NB4 (cell line): ENCODE data around the gene EFNA2.

ENCODE experiments used
- DNase-seq: peaks from one replicate; pipeline ENCODE4 v3.0.0; 2010; ENCODE audit warnings: low read depth
- H3K4me3 ChIP-seq: one replicate; pipeline ENCODE4 v1.5.1; 2011; ENCODE audit warnings: mild to moderate bottlenecking, low read depth, low read length, moderate library complexity
- MYC ChIP-seq: IDR thresholded peaks from 2 replicates; pipeline ENCODE4 v1.6.1; 2011; ENCODE audit warnings: low read depth, low read length
- POLR2A ChIP-seq: IDR thresholded peaks from 2 replicates; pipeline ENCODE4 v1.6.1; 2011; ENCODE audit warnings: mild to moderate bottlenecking; ENCODE audit not compliant: insufficient read length; ENCODE audit errors: extremely low read depth
- TF ChIP-seq, protein P1 (sequence below): IDR thresholded peaks from 2 replicates; pipeline ENCODE4 v1.6.1; 2011; ENCODE audit warnings: low read depth, low read length
- TF ChIP-seq, protein P2 (sequence below): IDR thresholded peaks from one replicate; pipeline ENCODE4 v1.5.1; 2012; ENCODE audit warnings: low read depth, low read length

The EFNA2 gene

GRCh38 chr19:1294688-1295087, 9.0 kb downstream of the EFNA2 start:
- no peak for TF ChIP-seq MYC
- TF ChIP-seq POLR2A = no peak
- TF ChIP-seq, protein P1, sequence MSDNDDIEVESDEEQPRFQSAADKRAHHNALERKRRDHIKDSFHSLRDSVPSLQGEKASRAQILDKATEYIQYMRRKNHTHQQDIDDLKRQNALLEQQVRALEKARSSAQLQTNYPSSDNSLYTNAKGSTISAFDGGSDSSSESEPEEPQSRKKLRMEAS = no peak
- TF ChIP-seq, protein P2, sequence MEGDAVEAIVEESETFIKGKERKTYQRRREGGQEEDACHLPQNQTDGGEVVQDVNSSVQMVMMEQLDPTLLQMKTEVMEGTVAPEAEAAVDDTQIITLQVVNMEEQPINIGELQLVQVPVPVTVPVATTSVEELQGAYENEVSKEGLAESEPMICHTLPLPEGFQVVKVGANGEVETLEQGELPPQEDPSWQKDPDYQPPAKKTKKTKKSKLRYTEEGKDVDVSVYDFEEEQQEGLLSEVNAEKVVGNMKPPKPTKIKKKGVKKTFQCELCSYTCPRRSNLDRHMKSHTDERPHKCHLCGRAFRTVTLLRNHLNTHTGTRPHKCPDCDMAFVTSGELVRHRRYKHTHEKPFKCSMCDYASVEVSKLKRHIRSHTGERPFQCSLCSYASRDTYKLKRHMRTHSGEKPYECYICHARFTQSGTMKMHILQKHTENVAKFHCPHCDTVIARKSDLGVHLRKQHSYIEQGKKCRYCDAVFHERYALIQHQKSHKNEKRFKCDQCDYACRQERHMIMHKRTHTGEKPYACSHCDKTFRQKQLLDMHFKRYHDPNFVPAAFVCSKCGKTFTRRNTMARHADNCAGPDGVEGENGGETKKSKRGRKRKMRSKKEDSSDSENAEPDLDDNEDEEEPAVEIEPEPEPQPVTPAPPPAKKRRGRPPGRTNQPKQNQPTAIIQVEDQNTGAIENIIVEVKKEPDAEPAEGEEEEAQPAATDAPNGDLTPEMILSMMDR = no peak
- DNase-seq = no peak
- H3K4me3 ChIP-seq = no peak overlapping the region

- H3K4me3 ChIP-seq = no peak overlapping the region
- TF ChIP-seq, protein P1 = no peak
- TF ChIP-seq MYC = no peak
- TF ChIP-seq, protein P2 = no peak
- TF ChIP-seq POLR2A = no peak
- no peak for DNase-seq
These were observed 9.7 kb downstream of the EFNA2 start for GRCh38 chr19:1295169-1296012.

- DNase-seq = no peak
- TF ChIP-seq, protein P2 = no peak
- TF ChIP-seq, protein P1 = no peak
- TF ChIP-seq POLR2A (no peak), MYC (no peak)
- H3K4me3 ChIP-seq = no peak overlapping the region
These were observed 10.4 kb downstream of the EFNA2 start for GRCh38 chr19:1296078-1296477.

DNA sequence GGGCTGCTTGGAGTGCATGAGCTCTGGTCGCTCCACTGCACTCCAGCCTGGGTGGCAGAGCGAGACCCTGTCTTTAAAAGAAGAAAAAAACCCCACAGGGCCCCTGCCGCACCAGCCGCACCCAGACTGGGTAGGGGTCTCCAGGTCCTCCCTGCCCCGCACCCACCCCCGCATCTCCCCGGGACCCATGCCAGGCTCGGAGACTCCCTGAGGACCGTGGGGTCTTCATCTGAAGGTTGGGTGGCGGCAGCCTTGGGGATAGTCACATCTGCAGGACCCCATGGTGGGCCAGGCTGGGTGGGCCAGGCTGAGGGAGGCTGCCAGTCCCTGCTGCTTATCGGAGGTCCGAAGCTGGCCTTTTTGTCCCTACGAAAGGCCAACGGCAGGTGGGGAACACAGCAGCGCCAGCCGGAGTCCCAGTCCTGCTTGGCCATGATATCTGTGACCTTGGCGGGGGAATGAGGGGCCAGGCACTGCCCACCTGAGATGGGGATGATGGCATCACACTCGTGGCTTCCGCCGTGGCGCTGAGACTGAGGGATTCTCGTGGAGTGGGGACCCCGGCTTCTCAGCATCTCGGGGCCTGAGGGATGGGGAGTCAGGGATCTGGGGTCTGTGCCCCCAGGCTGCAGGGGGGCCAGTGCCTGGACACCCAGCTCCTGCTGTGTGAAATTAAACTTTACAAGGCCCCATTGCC, 11.1 kb downstream of the EFNA2 start:
- H3K4me3 ChIP-seq = no peak overlapping the region
- DNase-seq = no peak
- no peak for TF ChIP-seq POLR2A
- TF ChIP-seq MYC = no peak
- TF ChIP-seq, protein P2 = no peak
- TF ChIP-seq, protein P1 = no peak

DNA sequence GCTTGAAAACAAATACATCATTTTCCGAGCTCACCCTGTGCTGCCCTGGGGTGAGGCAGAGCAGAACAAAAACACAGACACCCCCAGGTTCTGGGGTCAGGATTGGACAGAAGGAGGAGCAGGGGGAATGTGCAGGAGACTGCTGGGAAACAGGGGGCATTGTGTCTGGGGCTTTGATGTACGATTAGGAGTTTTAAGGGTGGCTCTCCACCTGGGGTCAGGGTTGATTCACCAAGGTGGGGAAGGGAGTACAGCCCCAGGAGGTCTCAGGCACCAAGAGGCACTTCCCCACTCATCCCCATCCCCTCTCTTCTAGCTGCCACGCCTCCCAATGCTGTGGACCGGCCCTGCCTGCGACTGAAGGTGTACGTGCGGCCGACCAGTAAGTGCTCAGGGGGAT, 12.6 kb downstream of the EFNA2 start:
- TF ChIP-seq MYC = no peak
- TF ChIP-seq, protein P2 = no peak
- TF ChIP-seq, protein P1 = no peak
- no peak for TF ChIP-seq POLR2A
- H3K4me3 ChIP-seq = no peak overlapping the region
- no peak for DNase-seq
